H9 (cell line): Measurements from ENCODE around the gene POLR2M. TPM values are rescaled to one million over a fixed set of nuclear protein-coding genes. Genes with fewer than 3 reads are reported as not detected.

Experiments
- DNase-seq: peaks from one replicate; pipeline ENCODE4 v3.0.0-alpha.2; 2017
- H2AFZ ChIP-seq: one replicate; pipeline ENCODE4 v1.6.1; 2013; ENCODE audit warnings: mild to moderate bottlenecking, low read length, control low read depth, moderate library complexity
- H2AK5ac ChIP-seq: 2 replicates; pipeline ENCODE4 v1.6.1; 2013; ENCODE audit warnings: low read length, control low read depth, mixed read lengths; ENCODE audit not compliant: insufficient read length
- H2BK120ac ChIP-seq: one replicate; pipeline ENCODE4 v1.6.1; 2013; ENCODE audit warnings: low read depth, mild to moderate bottlenecking, low read length, control low read depth, inconsistent platforms; ENCODE audit not compliant: poor library complexity, severe bottlenecking
- H2BK12ac ChIP-seq: 2 replicates; pipeline ENCODE4 v1.6.1; 2013; ENCODE audit warnings: low read length, control low read depth, mixed read lengths, low read depth; ENCODE audit not compliant: insufficient read length
- H2BK15ac ChIP-seq: 2 replicates; pipeline ENCODE4 v1.6.1; 2013; ENCODE audit warnings: low read depth, low read length, control low read depth
- H2BK20ac ChIP-seq: one replicate; pipeline ENCODE4 v1.6.1; 2013; ENCODE audit warnings: low read depth, mild to moderate bottlenecking, low read length, control low read depth, inconsistent platforms; ENCODE audit not compliant: poor library complexity, severe bottlenecking
- H2BK5ac ChIP-seq: 2 replicates; pipeline ENCODE4 v1.6.1; 2013; ENCODE audit warnings: low read length, control low read depth, mixed read lengths; ENCODE audit not compliant: insufficient read length
- H3K14ac ChIP-seq: 2 replicates; pipeline ENCODE4 v1.6.1; 2013; ENCODE audit warnings: low read length, control low read depth; ENCODE audit not compliant: insufficient read depth
- H3K18ac ChIP-seq: 2 replicates; pipeline ENCODE4 v1.6.1; 2013; ENCODE audit warnings: low read depth, mild to moderate bottlenecking, mixed read lengths, low read length, control low read depth; ENCODE audit not compliant: insufficient read length
- H3K23ac ChIP-seq: 2 replicates; pipeline ENCODE4 v1.6.1; 2013; ENCODE audit warnings: low read length, control low read depth, mixed read lengths, low read depth; ENCODE audit not compliant: insufficient read length
- H3K23me2 ChIP-seq: 2 replicates; pipeline ENCODE4 v1.6.1; 2013; ENCODE audit warnings: low read depth, mild to moderate bottlenecking, mixed read lengths, low read length, control low read depth; ENCODE audit not compliant: insufficient read length, poor library complexity, severe bottlenecking
- H3K27ac ChIP-seq: 2 replicates; pipeline ENCODE4 v1.5.1; 2013; ENCODE audit warnings: low read length, control low read depth, mixed read lengths, low read depth; ENCODE audit not compliant: insufficient read length
- H3K27me3 ChIP-seq: 2 replicates; pipeline ENCODE4 v1.6.1; 2013; ENCODE audit warnings: low read length, control low read depth, inconsistent platforms; ENCODE audit not compliant: insufficient read depth
- H3K4ac ChIP-seq: 2 replicates; pipeline ENCODE4 v1.6.1; 2013; ENCODE audit warnings: low read depth, mild to moderate bottlenecking, control low read depth, inconsistent platforms, low read length, moderate library complexity
- H3K4me1 ChIP-seq: 2 replicates; pipeline ENCODE4 v1.6.1; 2013; ENCODE audit warnings: low read length, control low read depth, inconsistent platforms; ENCODE audit not compliant: insufficient read depth
- H3K4me2 ChIP-seq: 2 replicates; pipeline ENCODE4 v1.6.1; 2013; ENCODE audit warnings: low read length, control low read depth, mixed read lengths; ENCODE audit not compliant: insufficient read length, insufficient read depth
- H3K56ac ChIP-seq: 2 replicates; pipeline ENCODE4 v1.6.1; 2013; ENCODE audit warnings: low read depth, mild to moderate bottlenecking, mixed read lengths, low read length, control low read depth; ENCODE audit not compliant: insufficient read length
- H3K79me1 ChIP-seq: 2 replicates; pipeline ENCODE4 v1.6.1; 2013; ENCODE audit warnings: low read depth, mild to moderate bottlenecking, moderate library complexity, low read length, control low read depth, inconsistent platforms; ENCODE audit not compliant: insufficient read depth, poor library complexity, severe bottlenecking
- H3K79me2 ChIP-seq: 2 replicates; pipeline ENCODE4 v1.6.1; 2013; ENCODE audit warnings: low read length, control low read depth, inconsistent platforms; ENCODE audit not compliant: insufficient read depth
- H3K9ac ChIP-seq: 2 replicates; pipeline ENCODE4 v1.6.1; 2013; ENCODE audit warnings: low read length, control low read depth, mixed read lengths; ENCODE audit not compliant: insufficient read length; ENCODE audit errors: extremely low read depth
- H3K9me3 ChIP-seq: one replicate; pipeline ENCODE4 v1.6.1; 2013; ENCODE audit warnings: low read depth, low read length, inconsistent platforms; ENCODE audit not compliant: control insufficient read depth
- H3T11ph ChIP-seq: one replicate; pipeline ENCODE4 v1.6.1; 2013; ENCODE audit warnings: mild to moderate bottlenecking, low read length, control low read depth, inconsistent platforms
- H4K20me1 ChIP-seq: one replicate; pipeline ENCODE4 v1.6.1; 2013; ENCODE audit not compliant: control insufficient read depth, insufficient read length, insufficient read depth
- H4K5ac ChIP-seq: 2 replicates; pipeline ENCODE4 v1.6.1; 2013; ENCODE audit warnings: low read depth, mild to moderate bottlenecking, mixed read lengths, low read length, control low read depth; ENCODE audit not compliant: insufficient read length
- H4K8ac ChIP-seq: replicated peaks from 2 replicates; pipeline ENCODE4 v1.6.1; 2013; ENCODE audit warnings: low read length, control low read depth, mixed read lengths, low read depth; ENCODE audit not compliant: insufficient read length
- H4K91ac ChIP-seq: 2 replicates; pipeline ENCODE4 v1.6.1; 2013; ENCODE audit warnings: low read depth, mild to moderate bottlenecking, moderate library complexity, mixed read lengths, low read length, control low read depth; ENCODE audit not compliant: insufficient read length
- H3K27ac Mint-ChIP-seq, 3 experiments: 2 replicates in 2 of 3; 3 replicates in 1 of 3; pipeline ENCODE4 v1.8.0; 2020 to 2021; ENCODE audit warnings: mixed read lengths in 3 of 3, mild to moderate bottlenecking in 1 of 3, moderate library complexity in 1 of 3
- H3K27me3 Mint-ChIP-seq: 2 replicates; pipeline ENCODE4 v1.8.0; 2021; ENCODE audit warnings: low read depth, mild to moderate bottlenecking, moderate library complexity, mixed read lengths
- H3K36me3 Mint-ChIP-seq, 3 experiments: 2 replicates in 2 of 3; 3 replicates in 1 of 3; pipeline ENCODE4 v1.8.0; 2020 to 2021; ENCODE audit warnings: low read depth in 3 of 3, mixed read lengths in 3 of 3; ENCODE audit not compliant: insufficient read depth in 1 of 3
- H3K4me1 Mint-ChIP-seq, 2 experiments: 2 replicates each; pipeline ENCODE4 v1.8.0; 2020; ENCODE audit warnings: mixed read lengths in 2 of 2
- H3K4me3 Mint-ChIP-seq, 2 experiments: 2 replicates in 1 of 2; 3 replicates in 1 of 2; pipeline ENCODE4 v1.8.0; 2020 to 2021; ENCODE audit warnings: mild to moderate bottlenecking in 2 of 2, mixed read lengths in 2 of 2, moderate library complexity in 1 of 2
- H3K9me3 Mint-ChIP-seq, 2 experiments: 2 replicates in 1 of 2; 3 replicates in 1 of 2; pipeline ENCODE4 v1.8.0; 2020; ENCODE audit warnings: mild to moderate bottlenecking in 2 of 2, mixed read lengths in 2 of 2, moderate library complexity in 1 of 2
- CTCF ChIP-seq: fragments of 200-600 bp; sonication (generic); conservative IDR thresholded peaks from 3 replicates; pipeline ENCODE4 v1.8.0; 2021; ENCODE audit warnings: antibody characterized with exemption, mild to moderate bottlenecking
- WGBS: extraction: QIAGEN DNeasy Blood & Tissue Kit; methylation state at CpG from one replicate; pipeline ENCODE4 v1.1.7; 2013; ENCODE audit warnings: missing lambda C conversion rate, low lambda C conversion rate, mixed read lengths; ENCODE audit not compliant: insufficient read length; ENCODE audit errors: extremely low coverage; 5-methylcytosine and 5-hydroxymethylcytosine counted together
- total RNA-seq: library from RNA; stranded (reverse); gene quantifications from 2 replicates; pipeline ENCODE4 v1.2.1, GENCODE V29; 2021

POLR2M gene
- total RNA-seq, 1 experiment from 2014 or later, result 67.3 TPM

GRCh38 chr15:57704441-57704840 lies 2.1 kb upstream of the POLR2M start:
- H2AK5ac ChIP-seq, result no peak overlapping the region
- H3K14ac ChIP-seq, result no peak overlapping the region
- H4K20me1 ChIP-seq, result no peaks in the 10 kb centered on the region
- DNase-seq, result no peak
- no peak overlapping the region for H4K5ac ChIP-seq
- Mint-ChIP-seq H3K4me3 (no peak overlapping the region), H3K9me3 (peaks cover 0 to 6% of the 10 kb centered on the region in 2 experiments; a peak in 1 of 5 replicates), H3K27ac (no peak overlapping the region), H3K36me3 (peaks cover under 1 to 10% (median 6%) of the 10 kb centered on the region in 3 experiments; a peak in 6 of 7 replicates), H3K4me1 (peaks cover 9 to 22% of the 10 kb centered on the region in 2 experiments), H3K27me3 (peaks cover 65% of the 10 kb centered on the region)
- no peak overlapping the region for H3K23ac ChIP-seq
- H2BK15ac ChIP-seq, result no peak overlapping the region
- H3K27ac ChIP-seq, result no peak overlapping the region
- H2AFZ ChIP-seq, result no peak overlapping the region
- no peaks in the 10 kb centered on the region for H3K27me3 ChIP-seq
- no peak overlapping the region for H3K4me2 ChIP-seq
- H3K18ac ChIP-seq, result no peak overlapping the region
- no peak for TF ChIP-seq CTCF
- H4K8ac ChIP-seq, result no peak overlapping the region
- peaks cover 9% of the 10 kb centered on the region for H3K23me2 ChIP-seq
- no peaks in the 10 kb centered on the region for H3K4me1 ChIP-seq
- no peak overlapping the region for H3K4ac ChIP-seq
- H3K79me1 ChIP-seq, result peaks cover 2% of the 10 kb centered on the region
- no CpG with 5 or more reads among the region's 3 CpGs for WGBS
- no peak overlapping the region for H2BK120ac ChIP-seq
- H3K9me3 ChIP-seq, result no peaks in the 10 kb centered on the region
- no peak overlapping the region for H3K9ac ChIP-seq
- H3K79me2 ChIP-seq, result peaks cover 3% of the 10 kb centered on the region; the same call in 1 of the 2 replicates
- no peak overlapping the region for H3K56ac ChIP-seq
- H2BK5ac ChIP-seq, result no peak overlapping the region
- no peak overlapping the region for H4K91ac ChIP-seq
- H2BK12ac ChIP-seq, result no peak overlapping the region
- no peak overlapping the region for H2BK20ac ChIP-seq
- no peak overlapping the region for H3T11ph ChIP-seq
